HG03039 (cell line): Measurements from ENCODE around the gene INTS11.

Experiments used
- ATAC-seq: cut with Tn5 transposase; IDR thresholded peaks from one replicate; pipeline ENCODE4 v1.9.1; 2021; ENCODE audit warnings: mild to moderate bottlenecking, moderate library complexity; ENCODE audit not compliant: unreplicated experiment

INTS11 gene

DNA sequence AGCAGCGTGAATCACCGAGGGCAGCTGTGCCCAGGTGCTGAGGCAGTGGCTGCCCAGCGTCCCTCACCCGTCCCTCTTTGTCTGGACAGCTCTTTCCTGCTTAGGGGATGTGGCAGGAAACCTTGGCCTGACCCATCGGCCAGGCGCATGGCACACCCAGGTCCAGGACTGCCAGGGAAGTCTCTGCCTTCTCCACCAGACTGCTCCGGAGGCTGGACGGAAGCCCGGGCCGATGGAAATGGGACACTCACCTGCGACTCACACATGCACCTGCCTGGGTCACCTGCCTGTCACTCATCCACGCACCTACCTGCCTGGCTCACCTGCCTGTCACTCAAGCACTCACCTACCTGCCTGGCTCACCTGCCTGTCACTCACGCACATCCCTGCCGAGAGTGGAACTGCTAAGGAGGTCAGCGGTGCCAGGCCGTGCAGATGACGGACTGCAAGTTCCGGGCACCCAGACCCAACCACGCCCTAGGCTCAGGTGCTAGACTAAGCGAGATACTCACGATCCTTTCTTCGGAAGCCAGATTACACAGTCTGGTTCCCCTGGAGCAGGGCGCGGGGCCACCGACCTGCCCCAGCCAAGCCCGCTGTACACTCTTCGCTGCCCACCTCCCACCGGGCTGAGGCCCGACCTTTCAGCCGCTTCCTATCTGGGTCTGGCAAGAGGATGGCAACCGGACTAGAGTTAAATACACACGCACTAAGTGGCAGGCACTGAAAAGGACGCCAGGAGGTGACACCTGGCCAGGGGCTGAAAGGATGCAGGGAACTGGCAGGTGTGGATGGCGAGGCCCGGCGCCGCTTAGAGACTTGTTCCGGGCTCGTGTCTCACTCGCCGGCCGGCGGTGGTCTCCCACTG lies 51.9 kb downstream of the INTS11 start:
- ATAC-seq: no peak

- no peak for ATAC-seq
Observed at GRCh38 chr1:1270813-1271212, 53.6 kb downstream of the INTS11 start.

DNA sequence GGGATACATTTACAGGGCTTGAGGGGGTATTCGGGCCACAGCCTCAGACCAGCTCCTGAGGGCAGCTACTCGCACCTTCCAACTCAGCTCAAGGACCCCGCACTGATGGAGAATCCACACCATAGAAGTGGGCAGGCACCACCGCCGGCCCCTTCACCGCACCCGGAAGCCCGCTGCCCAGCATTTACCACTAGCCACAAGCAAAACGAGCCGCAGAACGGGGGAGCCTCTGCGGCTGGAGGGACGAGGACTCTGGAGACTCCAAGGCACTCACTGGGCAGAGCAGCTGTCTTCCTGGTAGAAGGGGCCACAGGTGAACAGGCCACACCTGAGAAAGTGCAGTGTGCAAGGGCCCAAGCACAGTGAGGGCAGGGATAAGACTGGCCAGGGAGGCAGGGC lies 56.2 kb downstream of the INTS11 start:
- ATAC-seq: no peak

DNA sequence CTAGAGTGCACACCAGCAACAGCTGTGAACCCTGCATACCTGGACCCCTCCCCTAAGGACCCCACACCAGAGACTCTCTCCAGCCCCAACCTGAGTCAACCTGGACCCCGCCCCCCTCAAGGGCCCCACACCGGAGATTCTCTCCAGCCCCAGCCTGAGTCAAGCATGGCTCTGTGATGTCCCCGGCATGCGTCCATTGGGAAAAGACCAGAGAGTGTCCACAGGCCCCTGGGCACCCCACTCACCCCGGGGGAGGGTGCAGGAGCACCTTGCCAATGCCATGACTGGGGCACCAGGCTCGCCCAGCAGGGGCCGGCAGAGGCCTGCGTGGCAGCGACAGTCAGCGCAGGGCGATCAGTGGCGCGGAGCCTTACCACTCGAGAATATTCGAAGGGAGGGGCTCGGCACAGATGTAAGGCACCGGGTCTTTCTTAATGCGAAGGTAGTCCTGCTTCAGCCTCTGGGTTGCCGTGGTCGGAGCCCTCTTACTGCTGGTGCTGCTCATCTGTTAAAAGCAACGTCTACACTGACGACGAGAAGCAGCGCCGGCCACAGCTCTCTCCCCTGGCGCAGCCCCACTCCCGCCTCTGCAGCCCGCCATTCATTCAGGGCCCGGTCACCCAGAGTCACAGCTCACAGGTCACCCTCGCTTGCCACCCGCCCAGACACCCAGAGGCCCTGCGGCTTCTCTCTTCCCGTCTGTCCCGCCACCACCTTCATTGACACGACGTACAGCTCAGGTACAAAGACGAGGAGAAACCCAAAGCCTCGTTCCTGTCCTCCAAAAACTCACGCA lies 56.8 kb downstream of the INTS11 start:
- ATAC-seq: no peak

DNA sequence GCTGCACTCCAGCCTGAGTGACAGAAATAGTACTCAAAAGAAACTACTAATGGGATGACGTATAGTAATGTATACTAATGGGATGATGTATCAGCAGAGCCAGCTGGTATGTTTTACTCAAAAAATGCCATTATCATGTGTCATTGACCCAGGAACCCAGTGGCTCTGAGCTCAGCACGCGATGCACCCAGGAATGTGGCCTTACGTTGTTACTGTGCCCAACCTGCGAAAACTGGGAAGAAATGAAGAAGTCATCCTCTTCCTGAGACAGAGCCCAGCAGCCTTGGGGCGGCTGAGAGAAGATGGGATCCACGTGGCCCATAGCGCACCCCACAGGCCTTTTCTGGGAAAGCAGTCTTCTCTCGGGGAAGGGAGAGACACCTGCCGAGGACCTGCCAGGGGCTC lies 59.6 kb downstream of the INTS11 start:
- no peak for ATAC-seq

DNA sequence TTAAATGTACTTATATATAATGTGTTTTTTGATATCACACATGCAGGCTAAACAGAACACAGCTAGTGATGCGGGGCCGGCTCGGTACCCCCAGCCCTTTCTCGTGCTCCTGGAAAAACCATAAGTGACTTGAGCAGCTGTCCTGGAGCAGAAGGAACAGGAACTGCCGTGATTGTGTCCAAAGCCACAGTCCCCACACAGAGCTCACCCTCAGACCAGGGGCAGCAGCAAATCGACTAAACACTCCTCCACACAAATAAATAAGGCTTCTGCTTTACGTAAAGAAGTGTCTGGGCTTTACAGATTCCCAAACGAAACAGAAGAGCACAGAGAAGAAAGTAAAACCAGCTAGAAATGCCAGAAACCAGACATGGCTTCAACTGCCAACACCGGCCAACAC lies 60.4 kb downstream of the INTS11 start:
- ATAC-seq: no peak

GRCh38 chr1:1262758-1263157 lies 61.7 kb downstream of the INTS11 start:
- no peak for ATAC-seq

GRCh38 chr1:1262071-1262470 lies 62.4 kb downstream of the INTS11 start:
- no peak for ATAC-seq
